GM12892 (cell line): ENCODE results near the gene ZNF219.
A peak's percentile ranks its signal among the peaks of the same experiment; 100 is the strongest.

Source experiments
- DNase-seq: peaks from one replicate; pipeline ENCODE4 v3.0.0; 2011; ENCODE audit not compliant: insufficient read length
- FAIRE-seq: peaks from 2 replicates; lab custom pipeline; 2011; peaks lifted over from hg19 to GRCh38; lab: Jason Lieb, UNC
- POLR2A ChIP-seq: IDR thresholded peaks from 2 replicates; pipeline ENCODE4 v1.6.1; 2011; ENCODE audit warnings: low read depth, low read length, control low read depth
- POLR2AphosphoS5 ChIP-seq: IDR thresholded peaks from 2 replicates; pipeline ENCODE4 v1.6.1; 2011; ENCODE audit warnings: low read depth, low read length, control low read depth
- TAF1 ChIP-seq: IDR thresholded peaks from 2 replicates; pipeline ENCODE4 v1.6.1; 2011; ENCODE audit warnings: low read depth, mild to moderate bottlenecking, control low read depth, low read length, borderline replicate concordance

Gene ZNF219

DNA sequence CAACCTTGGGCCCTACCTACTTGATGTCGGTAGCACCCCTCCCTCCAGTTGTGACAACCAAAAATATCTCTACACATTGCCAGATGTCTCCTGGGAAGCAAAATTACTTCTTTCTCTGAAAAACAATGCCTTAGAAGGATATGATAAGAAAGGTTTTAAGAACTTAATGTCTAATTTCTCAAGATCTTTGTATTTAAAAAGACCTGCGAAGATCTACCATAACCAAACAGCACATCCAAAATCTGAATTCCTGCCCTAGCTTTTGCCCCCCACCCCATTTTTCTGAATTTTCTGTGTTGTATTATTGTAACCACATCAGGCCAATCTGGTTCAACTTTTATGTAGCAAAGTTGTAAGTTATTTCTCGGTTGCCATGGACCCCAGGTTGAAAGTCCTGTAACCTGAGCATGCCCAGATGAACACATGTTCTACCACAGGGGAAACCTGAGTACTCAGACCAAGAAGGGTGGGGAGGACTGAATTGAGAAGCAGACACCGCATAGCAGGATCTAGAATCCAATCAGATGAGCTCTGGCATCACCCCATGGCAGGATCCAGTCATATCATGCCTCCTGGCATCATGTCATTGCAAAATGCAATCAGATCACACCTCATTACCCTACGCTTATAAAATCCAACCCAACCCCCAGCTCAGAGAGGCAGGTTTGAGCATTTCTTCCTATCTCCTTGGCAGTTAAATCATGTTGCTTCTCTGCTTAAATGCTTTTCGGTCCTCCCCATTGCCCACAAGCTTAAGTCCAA lies 11.1 kb upstream of the ZNF219 start:
- TF ChIP-seq TAF1 (no peak), POLR2AphosphoS5 (0 out of 2 replicates have a peak, but pooled peaks have one; percentile 23), POLR2A (peak; percentile 35; the same call in 1 of the 2 replicates)
- peak; percentile 30 for FAIRE-seq

DNA sequence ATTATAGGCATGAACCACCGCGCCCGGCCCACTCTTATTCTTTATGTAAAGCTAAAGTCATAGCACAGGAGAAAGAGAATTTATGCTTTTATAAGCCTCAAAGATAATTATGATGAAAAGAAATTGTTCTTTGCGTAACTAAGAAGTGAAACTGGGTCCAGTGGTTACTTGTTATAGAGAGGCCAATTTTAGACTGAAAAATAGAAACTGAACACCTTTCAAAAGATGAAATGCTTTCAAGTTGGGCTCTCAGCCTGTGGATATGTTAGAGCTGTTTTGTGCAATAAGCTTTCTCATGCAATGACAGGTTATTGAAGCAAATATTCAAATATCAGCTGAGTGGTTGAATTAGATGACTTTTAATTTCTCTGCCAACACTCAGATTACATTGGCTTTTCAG lies 10.3 kb upstream of the ZNF219 start:
- TF ChIP-seq POLR2AphosphoS5 (no peak), TAF1 (no peak), POLR2A (no peak)
- FAIRE-seq: no peak
- DNase-seq: no peak

More for the DNA sequence above, 11.1 kb upstream of the ZNF219 start:
- no peak for DNase-seq

DNA sequence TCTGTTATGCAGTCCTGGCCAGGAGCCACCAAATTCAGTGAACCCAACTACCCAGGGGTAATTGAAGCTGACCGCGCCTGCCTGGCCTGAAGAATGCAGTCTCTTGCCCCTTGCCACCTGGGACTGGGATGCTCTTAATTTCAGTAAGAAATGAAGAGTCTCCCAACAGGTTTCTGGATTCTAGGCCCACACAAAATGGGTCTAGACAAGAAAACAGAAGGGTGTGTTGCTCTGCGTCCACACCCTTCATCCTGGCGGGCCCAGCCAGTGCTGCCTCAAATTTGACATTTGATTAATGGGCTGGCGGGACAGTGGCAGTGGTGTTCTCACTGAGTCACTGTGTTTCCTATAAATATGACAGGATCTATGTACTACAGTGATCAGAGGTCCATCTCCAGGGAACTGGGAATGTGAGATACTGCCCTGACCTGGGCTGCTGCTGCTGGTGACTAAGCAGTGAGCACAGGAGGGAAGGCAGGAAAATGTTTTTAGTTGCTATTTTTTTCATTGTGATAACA lies 8.9 kb upstream of the ZNF219 start:
- no peak for FAIRE-seq
- TF ChIP-seq POLR2A: no peak
- no peak for TF ChIP-seq TAF1
- no peak for TF ChIP-seq POLR2AphosphoS5
- no peak for DNase-seq

DNA sequence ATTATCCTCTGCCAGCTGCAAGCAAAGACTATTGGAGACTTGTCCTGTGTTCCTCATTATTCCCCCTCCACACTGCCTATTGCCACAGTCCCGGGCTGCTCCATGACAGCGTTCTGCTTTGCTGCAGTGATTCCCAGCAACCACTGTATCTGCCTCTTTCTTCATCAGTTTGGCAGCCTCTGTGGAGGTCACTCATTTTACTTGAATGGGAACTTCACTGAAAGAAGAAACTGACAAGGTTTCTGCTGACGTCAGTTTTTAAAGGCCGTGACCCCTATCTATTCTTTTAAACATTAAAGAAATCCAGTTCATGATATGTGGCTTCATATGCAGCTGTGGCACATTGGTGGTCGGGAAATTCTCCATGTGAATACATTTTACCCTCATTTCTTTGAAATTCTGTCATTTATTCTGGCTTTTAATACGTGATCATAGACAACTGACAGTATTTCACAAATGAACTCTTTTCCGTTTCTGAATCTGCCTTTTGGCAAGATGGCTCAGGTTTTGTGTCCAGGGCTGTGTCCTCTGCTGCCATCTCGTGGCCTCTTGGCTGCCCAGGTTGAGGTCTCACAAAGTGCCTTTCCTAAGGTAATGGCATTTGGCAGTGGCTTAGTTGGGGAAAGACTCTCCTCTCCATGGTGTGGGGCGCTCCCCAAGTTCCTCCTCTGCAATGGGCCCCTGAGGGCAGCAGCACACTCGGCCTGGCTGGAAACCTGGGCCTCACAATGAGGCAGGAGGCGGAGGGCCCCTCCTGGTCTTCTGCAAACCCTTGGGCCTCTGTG lies 8.2 kb upstream of the ZNF219 start:
- FAIRE-seq (peak; percentile 63), DNase-seq (no peak)
- TF ChIP-seq POLR2A (no peak), TAF1 (no peak), POLR2AphosphoS5 (no peak)

DNA sequence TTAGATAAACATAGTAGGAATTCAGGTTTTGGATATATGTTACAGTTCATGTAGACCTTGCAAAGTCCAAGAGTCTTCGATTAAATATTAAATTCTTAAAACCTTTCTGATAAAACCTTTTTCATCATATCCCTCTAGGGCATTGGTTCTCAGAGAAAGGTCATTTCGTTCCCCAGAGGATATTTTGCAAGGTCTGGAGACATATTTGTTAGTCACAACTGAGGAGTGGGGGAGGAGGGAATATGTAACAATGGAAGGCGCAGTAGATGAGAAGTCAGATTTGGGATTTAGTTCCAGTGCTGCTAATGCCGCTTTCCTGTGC lies 7.7 kb upstream of the ZNF219 start:
- TF ChIP-seq TAF1 (no peak), POLR2AphosphoS5 (no peak), POLR2A (no peak)
- FAIRE-seq (no peak), DNase-seq (no peak)

GRCh38 chr14:21105095-21105494 lies 6.6 kb upstream of the ZNF219 start:
- TF ChIP-seq TAF1 (no peak), POLR2A (no peak), POLR2AphosphoS5 (no peak)
- DNase-seq (no peak), FAIRE-seq (no peak)

DNA sequence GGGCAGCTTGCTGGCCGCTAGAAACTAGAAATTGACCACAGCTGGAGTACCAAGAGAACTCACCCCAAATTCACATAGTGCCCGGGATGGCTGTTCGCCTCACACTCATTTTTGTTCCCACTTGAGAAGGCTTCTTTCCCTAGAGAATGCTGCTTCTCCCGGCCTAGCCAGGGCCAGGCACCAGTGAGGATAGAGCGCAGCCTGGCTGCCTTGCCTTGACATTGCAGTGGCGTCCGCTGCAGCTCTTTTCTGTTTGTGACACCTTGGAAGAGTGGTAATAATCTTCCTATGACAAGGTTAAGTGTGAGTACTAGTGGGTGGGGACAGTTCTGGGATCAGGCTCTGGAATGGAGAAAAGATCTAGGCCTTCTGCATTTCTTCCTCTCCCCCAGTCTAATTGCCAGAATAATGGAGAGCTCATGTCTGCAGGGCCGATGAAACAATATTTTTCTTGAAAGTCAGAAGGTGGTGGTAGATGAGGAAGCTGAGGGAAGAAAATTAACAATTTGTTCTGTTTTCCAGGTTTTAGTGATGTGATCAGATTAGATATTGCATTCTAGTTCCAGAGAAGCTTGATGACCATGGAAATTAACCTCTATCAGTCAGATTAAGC lies 6.1 kb upstream of the ZNF219 start:
- TF ChIP-seq POLR2AphosphoS5: 0 out of 2 replicates have a peak, but pooled peaks have one; percentile 3
- TF ChIP-seq POLR2A: no peak
- no peak for TF ChIP-seq TAF1
- FAIRE-seq: peak; percentile 68
- no peak for DNase-seq

DNA sequence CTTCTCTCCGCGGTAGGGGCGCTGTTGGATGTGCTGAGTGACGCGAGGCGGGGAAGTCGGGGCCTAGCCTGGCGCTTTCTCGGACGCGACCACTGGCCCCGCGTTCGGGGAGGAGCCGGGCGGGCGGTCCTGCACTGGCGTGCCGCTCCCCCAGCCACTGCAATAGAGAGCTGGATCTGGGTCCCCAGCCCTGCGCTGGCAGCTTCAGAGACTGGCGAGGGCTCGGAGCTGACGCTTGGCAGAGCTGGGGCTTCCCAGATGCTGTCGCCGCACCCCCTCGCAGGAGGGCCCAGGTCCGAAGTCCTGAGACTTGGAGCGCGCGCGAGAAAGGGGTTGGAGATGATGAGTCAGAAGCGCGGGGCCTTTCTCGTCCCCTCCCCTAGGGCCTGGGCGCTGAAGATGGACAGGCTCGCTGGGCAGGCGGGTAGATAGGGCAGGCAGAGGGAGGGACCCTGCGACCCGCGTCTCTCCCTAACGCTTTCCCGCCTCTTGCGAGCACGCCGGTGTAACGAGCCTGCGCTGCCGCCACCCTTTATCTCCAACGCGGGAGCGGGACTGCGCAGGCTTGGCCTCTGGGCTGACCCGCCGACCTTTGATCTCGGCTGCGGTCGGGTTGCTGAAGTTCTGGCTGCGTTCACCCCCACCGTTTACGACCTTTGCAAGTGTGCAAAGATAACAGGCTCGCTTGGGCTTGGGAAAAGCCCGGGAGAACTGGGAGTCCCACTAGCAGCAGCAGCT lies 5.4 kb upstream of the ZNF219 start:
- DNase-seq (peak; percentile 92), FAIRE-seq (peak; percentile 65)
- TF ChIP-seq POLR2AphosphoS5: peak; percentile 94
- peak; percentile 75; the same call in 1 of the 2 replicates for TF ChIP-seq TAF1
- TF ChIP-seq POLR2A: peak; percentile 95

DNA sequence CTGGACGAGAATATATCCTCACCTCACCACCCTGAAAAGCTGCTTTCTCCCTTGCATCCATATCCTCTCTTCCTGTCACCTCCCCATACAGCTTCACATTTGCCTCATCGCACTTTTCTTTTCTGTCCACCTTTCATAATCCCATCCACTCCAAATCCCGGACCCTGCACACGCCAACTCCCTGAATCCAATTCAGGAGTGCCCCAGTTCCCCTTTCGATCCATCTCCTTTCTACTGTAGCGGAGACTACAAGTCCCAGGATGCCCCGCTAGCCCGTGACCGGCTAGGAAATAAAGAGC lies 4.9 kb upstream of the ZNF219 start:
- DNase-seq (no peak), FAIRE-seq (no peak)
- no peak; the same call in 1 of the 2 replicates for TF ChIP-seq TAF1
- TF ChIP-seq POLR2AphosphoS5: no peak
- TF ChIP-seq POLR2A: no peak

- DNase-seq (no peak), FAIRE-seq (no peak)
- TF ChIP-seq POLR2AphosphoS5 (no peak), POLR2A (no peak), TAF1 (no peak)
These were observed 4.3 kb upstream of the ZNF219 start for GRCh38 chr14:21102521-21103410.

- FAIRE-seq (no peak), DNase-seq (no peak)
- TF ChIP-seq TAF1: no peak
- no peak for TF ChIP-seq POLR2A
- no peak for TF ChIP-seq POLR2AphosphoS5
These were observed 3.5 kb upstream of the ZNF219 start for GRCh38 chr14:21101802-21102413.
